CD14-positive monocyte (primary cell): ENCODE results near the gene WWTR1. TPM values are rescaled to one million over a fixed set of nuclear protein-coding genes. Genes with fewer than 3 reads are reported as not detected.

Source experiments
- DNase-seq, 3 donors: peaks; one replicate each; pipeline ENCODE4 v3.0.0-alpha.2; 2011 to 2022
- H2AFZ ChIP-seq: 2 replicates; pipeline ENCODE4 v1.6.0; 2012; ENCODE audit warnings: mild to moderate bottlenecking, low read depth, low read length, inconsistent platforms; ENCODE audit not compliant: insufficient read depth, poor library complexity, severe bottlenecking
- H3K27ac ChIP-seq, 2 donors: 1 replicate in 1 of 2; 2 replicates in 1 of 2; pipeline ENCODE4 v1.5.1; 2012 to 2013; ENCODE audit warnings: low read length in 2 of 2, control low read depth in 1 of 2, inconsistent platforms in 1 of 2, low read depth in 1 of 2, mild to moderate bottlenecking in 1 of 2
- H3K27me3 ChIP-seq, 2 donors: one replicate each; pipeline versions ENCODE4 v1.6.0 to v1.6.1; 2011 to 2013; ENCODE audit warnings: low read length in 2 of 2; ENCODE audit not compliant: control insufficient read depth in 2 of 2, insufficient read depth in 2 of 2
- H3K36me3 ChIP-seq, 2 donors: replicated peaks in 1 of 2; 1 replicate in 1 of 2; 2 replicates in 1 of 2; pipeline versions ENCODE4 v1.5.1 to v1.6.1; 2012 to 2013; ENCODE audit warnings: low read length in 2 of 2, control low read depth in 1 of 2, inconsistent platforms in 1 of 2, mild to moderate bottlenecking in 1 of 2; ENCODE audit not compliant: insufficient read depth in 2 of 2, control insufficient read depth in 1 of 2
- H3K4me1 ChIP-seq, 2 donors: 1 replicate in 1 of 2; 2 replicates in 1 of 2; pipeline versions ENCODE4 v1.5.1 to v1.6.1; 2012 to 2013; ENCODE audit warnings: low read length in 2 of 2, control low read depth in 1 of 2, inconsistent platforms in 1 of 2, mild to moderate bottlenecking in 1 of 2, moderate library complexity in 1 of 2; ENCODE audit not compliant: insufficient read depth in 2 of 2, control insufficient read depth in 1 of 2
- H3K4me2 ChIP-seq: replicated peaks from 2 replicates; pipeline ENCODE3; 2012; ENCODE audit warnings: low read length, moderate library complexity, mild to moderate bottlenecking; ENCODE audit not compliant: poor library complexity, severe bottlenecking; ENCODE audit errors: extremely low read depth
- H3K4me3 ChIP-seq, 3 experiments: fragments of 200-600 bp in 1 of 3; sonication (generic) in 1 of 3; replicated peaks in 1 of 3; 1 replicate in 2 of 3; 2 replicates in 1 of 3; pipeline ENCODE4 v1.5.1; 2011 to 2013; ENCODE audit warnings: low read length in 3 of 3, mild to moderate bottlenecking in 3 of 3, control low read depth in 2 of 3, low read depth in 2 of 3, inconsistent platforms in 1 of 3, moderate library complexity in 1 of 3
- H3K79me2 ChIP-seq: 2 replicates; pipeline ENCODE4 v1.6.0; 2012; ENCODE audit warnings: mild to moderate bottlenecking, control low read depth, inconsistent platforms, low read length, moderate library complexity; ENCODE audit not compliant: insufficient read depth
- H3K9ac ChIP-seq: 2 replicates; pipeline ENCODE4 v1.6.0; 2017; ENCODE audit warnings: low read length, mild to moderate bottlenecking; ENCODE audit not compliant: insufficient read depth, poor library complexity, severe bottlenecking
- H3K9me3 ChIP-seq, 2 donors: replicated peaks in 1 of 2; 1 replicate in 1 of 2; 2 replicates in 1 of 2; pipeline versions ENCODE4 v1.5.1 to v1.6.1; 2012 to 2013; ENCODE audit warnings: low read length in 2 of 2, control low read depth in 1 of 2; ENCODE audit not compliant: control insufficient read depth in 1 of 2, insufficient read depth in 1 of 2
- H4K20me1 ChIP-seq: 2 replicates; pipeline ENCODE4 v1.6.0; 2012; ENCODE audit warnings: mild to moderate bottlenecking, low read length, control low read depth, moderate library complexity; ENCODE audit not compliant: insufficient read depth
- H3K27ac Mint-ChIP-seq, 7 donors: one replicate each; pipeline ENCODE4 v1.8.0; 2020; ENCODE audit warnings: mild to moderate bottlenecking in 7 of 7, mixed read lengths in 7 of 7, moderate library complexity in 6 of 7, inconsistent platforms in 2 of 7
- H3K27me3 Mint-ChIP-seq, 3 donors: one replicate each; pipeline ENCODE4 v1.8.0; 2021 to 2022; ENCODE audit warnings: low read depth in 3 of 3, mild to moderate bottlenecking in 3 of 3, mixed read lengths in 3 of 3, moderate library complexity in 3 of 3, inconsistent platforms in 1 of 3
- H3K36me3 Mint-ChIP-seq, 2 donors: one replicate each; pipeline ENCODE4 v1.8.0; 2020; ENCODE audit warnings: mixed read lengths in 2 of 2, inconsistent platforms in 1 of 2, mild to moderate bottlenecking in 1 of 2
- H3K4me1 Mint-ChIP-seq: one replicate; pipeline ENCODE4 v1.8.0; 2020; ENCODE audit warnings: mild to moderate bottlenecking, mixed read lengths
- H3K4me3 Mint-ChIP-seq, 2 donors: one replicate each; pipeline ENCODE4 v1.8.0; 2020; ENCODE audit warnings: mild to moderate bottlenecking in 2 of 2, mixed read lengths in 2 of 2, moderate library complexity in 1 of 2
- H3K9me3 Mint-ChIP-seq, 7 donors: one replicate each; pipeline ENCODE4 v1.8.0; 2020 to 2022; ENCODE audit warnings: mixed read lengths in 7 of 7, mild to moderate bottlenecking in 6 of 7, moderate library complexity in 6 of 7, inconsistent platforms in 2 of 7
- WGBS: methylation state at CpG from one replicate; pipeline ENCODE4 v1.1.5; 2013; ENCODE audit warnings: missing lambda C conversion rate; ENCODE audit not compliant: insufficient coverage; 5-methylcytosine and 5-hydroxymethylcytosine counted together
- intact Hi-C, 2 donors: fragments of 100-400 bp; cut with micrococcal nuclease; formaldehyde crosslinking; loops; one replicate each; pipeline versions ENCODE4 v1.15.0 to v1.15.1; 2023
- polyA plus RNA-seq, 3 donors: library from polyadenylated mRNA; depleted of rRNA in 1 of 3; unstranded in 2 of 3; stranded (reverse) in 1 of 3; fragments of 300-500 nt in 2 of 3; fragments of >200 nt in 1 of 3; fragmentation: Illumina TruSeq in 2 of 3; gene quantifications; 1 replicate in 2 of 3; 2 replicates in 1 of 3; pipeline ENCODE4 v1.2.3, GENCODE V29; 2012 to 2021
- TF ChIP-seq, protein P1 (sequence below): fragments of 200-600 bp; IDR thresholded peaks from one replicate; pipeline ENCODE4 v1.8.0; 2022; ENCODE audit warnings: antibody characterized with exemption, mild to moderate bottlenecking

WWTR1 gene
- polyA plus RNA-seq, 3 donors: not detected

DNA sequence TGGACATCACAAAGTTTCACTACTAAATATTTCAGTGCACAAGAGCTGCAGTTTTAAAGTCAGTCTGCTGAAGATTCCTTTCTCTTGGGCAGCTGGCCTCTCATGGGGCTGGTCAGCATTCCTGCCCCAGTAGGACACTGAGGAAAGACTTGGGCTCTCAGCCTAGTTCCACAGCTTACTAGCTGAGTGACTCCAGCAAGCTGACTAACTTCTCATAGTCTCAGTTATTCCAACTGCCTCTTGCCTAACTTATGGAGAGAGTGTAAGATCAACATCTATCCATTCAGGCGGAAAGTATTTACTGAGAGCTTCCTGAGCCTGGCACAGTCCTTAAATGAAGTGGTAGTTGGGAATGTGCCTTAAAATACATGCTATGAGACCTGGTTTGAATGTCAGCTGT lies 156.3 kb downstream of the WWTR1 start:
- Mint-ChIP-seq H3K27me3 (peaks cover 0 to 11% (median 5%) of the 10 kb centered on the region in 3 donors), H3K4me3 (no peak overlapping the region), H3K4me1 (peaks cover 12% of the 10 kb centered on the region), H3K36me3 (no peaks in the 10 kb centered on the region), H3K9me3 (no peaks in the 10 kb centered on the region), H3K27ac (no peak overlapping the region)
- no peak overlapping the region for H3K9ac ChIP-seq
- no CpG with 5 or more reads among the region's 1 CpG for whole genome bisulfite sequencing
- no peaks in the 10 kb centered on the region for H4K20me1 ChIP-seq
- H3K4me3 ChIP-seq: no peak overlapping the region
- H3K27me3 ChIP-seq: no peaks in the 10 kb centered on the region
- no peaks in the 10 kb centered on the region for H3K36me3 ChIP-seq
- no peak for DNase-seq
- H3K27ac ChIP-seq: no peak overlapping the region
- no peak overlapping the region for H2AFZ ChIP-seq
- H3K4me2 ChIP-seq: no peak overlapping the region
- peaks cover 7 to 10% of the 10 kb centered on the region in 2 donors for H3K4me1 ChIP-seq
- TF ChIP-seq, protein P1, sequence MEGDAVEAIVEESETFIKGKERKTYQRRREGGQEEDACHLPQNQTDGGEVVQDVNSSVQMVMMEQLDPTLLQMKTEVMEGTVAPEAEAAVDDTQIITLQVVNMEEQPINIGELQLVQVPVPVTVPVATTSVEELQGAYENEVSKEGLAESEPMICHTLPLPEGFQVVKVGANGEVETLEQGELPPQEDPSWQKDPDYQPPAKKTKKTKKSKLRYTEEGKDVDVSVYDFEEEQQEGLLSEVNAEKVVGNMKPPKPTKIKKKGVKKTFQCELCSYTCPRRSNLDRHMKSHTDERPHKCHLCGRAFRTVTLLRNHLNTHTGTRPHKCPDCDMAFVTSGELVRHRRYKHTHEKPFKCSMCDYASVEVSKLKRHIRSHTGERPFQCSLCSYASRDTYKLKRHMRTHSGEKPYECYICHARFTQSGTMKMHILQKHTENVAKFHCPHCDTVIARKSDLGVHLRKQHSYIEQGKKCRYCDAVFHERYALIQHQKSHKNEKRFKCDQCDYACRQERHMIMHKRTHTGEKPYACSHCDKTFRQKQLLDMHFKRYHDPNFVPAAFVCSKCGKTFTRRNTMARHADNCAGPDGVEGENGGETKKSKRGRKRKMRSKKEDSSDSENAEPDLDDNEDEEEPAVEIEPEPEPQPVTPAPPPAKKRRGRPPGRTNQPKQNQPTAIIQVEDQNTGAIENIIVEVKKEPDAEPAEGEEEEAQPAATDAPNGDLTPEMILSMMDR: no peak
- intact Hi-C loops: no loop called here
- H3K79me2 ChIP-seq: no peaks in the 10 kb centered on the region
- H3K9me3 ChIP-seq: no peaks in the 10 kb centered on the region

DNA sequence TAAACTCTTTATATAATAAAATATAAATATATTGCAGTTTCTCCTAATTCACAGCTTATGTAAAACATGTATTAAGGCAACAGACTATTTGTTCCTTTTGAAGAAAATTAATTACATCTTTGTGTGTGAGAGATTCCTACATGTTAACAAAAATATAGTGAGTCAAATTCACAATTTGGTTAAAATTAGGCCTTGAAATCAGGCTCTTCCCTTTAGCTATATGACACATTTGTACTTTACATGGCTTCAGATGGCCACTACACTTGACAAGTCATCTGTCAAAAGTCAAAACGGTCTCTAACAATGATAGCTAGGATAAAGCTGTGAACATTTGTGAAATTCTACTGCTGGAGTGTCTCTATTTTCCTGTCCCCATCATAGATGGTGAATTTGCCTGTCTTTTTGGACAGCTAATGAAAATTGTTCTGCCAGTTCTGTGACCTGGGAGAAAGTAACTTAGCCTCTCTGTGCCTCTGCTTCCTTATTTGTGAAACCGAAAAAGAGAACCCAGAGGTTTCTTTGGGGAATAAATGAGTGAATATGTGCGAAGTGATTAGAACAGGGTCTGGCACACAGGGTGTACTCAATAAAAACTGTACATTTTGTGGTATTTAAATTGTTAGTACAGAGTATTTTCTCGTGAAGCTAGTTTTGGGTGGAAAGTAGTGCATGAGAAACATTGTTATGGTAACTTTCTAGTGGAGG lies 159.7 kb downstream of the WWTR1 start:
- peaks cover 7 to 10% of the 10 kb centered on the region in 2 donors for H3K4me1 ChIP-seq
- no peaks in the 10 kb centered on the region for H3K79me2 ChIP-seq
- Mint-ChIP-seq H3K4me1 (peaks cover 20% of the 10 kb centered on the region), H3K27me3 (peaks cover 3 to 16% (median 6%) of the 10 kb centered on the region in 3 donors), H3K27ac (peak overlapping the region in 2 of 7 donors; percentile 12 to 70), H3K36me3 (no peaks in the 10 kb centered on the region), H3K9me3 (no peaks in the 10 kb centered on the region), H3K4me3 (no peak overlapping the region)
- peak overlapping the region; percentile 57 for H2AFZ ChIP-seq
- H3K27me3 ChIP-seq: peaks cover 0 to 4% of the 10 kb centered on the region in 2 donors
- no peaks in the 10 kb centered on the region for H4K20me1 ChIP-seq
- intact Hi-C loops: loop anchor here in 1 of 2 donors (10.0 kb wide), 2 partner anchors 53 to 217 kb away; no protein-coding TSS in a partner anchor
- TF ChIP-seq, protein P1: no peak
- no peak overlapping the region for H3K9ac ChIP-seq
- no peak for DNase-seq
- no peaks in the 10 kb centered on the region for H3K9me3 ChIP-seq
- H3K4me3 ChIP-seq: no peak overlapping the region
- H3K36me3 ChIP-seq: no peaks in the 10 kb centered on the region
- no peak overlapping the region for H3K4me2 ChIP-seq
- 20% methylated on average over 2 of the region's 4 CpGs for WGBS
- no peak overlapping the region for H3K27ac ChIP-seq
